ENCODE measurements around the gene RGS6. TPM values are rescaled to one million over a fixed set of nuclear protein-coding genes. Genes with fewer than 3 reads are reported as not detected.

The RGS6 gene
- total RNA-seq, 4 donors from 2014 or later, result 7.6 to 25.3 (median 17.2) TPM

DNA sequence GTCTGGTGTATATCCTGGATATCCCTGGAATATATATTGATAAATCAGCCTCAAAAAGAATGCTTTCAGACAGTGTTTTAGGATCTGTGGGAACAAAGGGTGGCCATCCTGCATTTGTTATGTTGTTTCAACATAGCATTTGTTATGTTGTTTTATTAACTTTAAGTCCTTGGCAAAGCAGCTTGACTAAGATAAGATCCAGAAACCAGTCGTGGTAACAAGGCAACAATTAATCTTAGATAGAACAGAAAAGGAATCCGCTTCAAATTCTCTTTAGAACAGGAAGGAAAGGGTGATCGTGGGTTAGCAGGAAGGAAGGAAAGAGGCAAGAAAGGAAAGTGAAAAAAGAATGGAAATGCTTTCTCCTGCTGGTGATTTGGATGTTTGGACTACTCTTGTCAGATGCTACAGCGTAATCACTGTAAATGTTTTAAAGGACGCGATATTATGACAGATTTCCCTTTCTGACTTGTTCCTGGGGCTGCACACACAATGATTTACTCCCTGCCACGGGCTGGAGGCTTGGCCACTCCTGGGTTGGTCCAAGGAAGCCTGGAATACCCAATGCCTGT, 518.3 kb downstream of the RGS6 start:
- H3K36me3 ChIP-seq, result no peaks in the 10 kb centered on the region
- no peak overlapping the region for H3K27ac ChIP-seq
- TF ChIP-seq POLR2A (IDR thresholded peaks at IDR 0.05), result no peak
- TF ChIP-seq, protein P1, sequence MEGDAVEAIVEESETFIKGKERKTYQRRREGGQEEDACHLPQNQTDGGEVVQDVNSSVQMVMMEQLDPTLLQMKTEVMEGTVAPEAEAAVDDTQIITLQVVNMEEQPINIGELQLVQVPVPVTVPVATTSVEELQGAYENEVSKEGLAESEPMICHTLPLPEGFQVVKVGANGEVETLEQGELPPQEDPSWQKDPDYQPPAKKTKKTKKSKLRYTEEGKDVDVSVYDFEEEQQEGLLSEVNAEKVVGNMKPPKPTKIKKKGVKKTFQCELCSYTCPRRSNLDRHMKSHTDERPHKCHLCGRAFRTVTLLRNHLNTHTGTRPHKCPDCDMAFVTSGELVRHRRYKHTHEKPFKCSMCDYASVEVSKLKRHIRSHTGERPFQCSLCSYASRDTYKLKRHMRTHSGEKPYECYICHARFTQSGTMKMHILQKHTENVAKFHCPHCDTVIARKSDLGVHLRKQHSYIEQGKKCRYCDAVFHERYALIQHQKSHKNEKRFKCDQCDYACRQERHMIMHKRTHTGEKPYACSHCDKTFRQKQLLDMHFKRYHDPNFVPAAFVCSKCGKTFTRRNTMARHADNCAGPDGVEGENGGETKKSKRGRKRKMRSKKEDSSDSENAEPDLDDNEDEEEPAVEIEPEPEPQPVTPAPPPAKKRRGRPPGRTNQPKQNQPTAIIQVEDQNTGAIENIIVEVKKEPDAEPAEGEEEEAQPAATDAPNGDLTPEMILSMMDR (IDR thresholded peaks at IDR 0.05), result no peak
- intact Hi-C loops (cut with DNase I), result no loop called here
- H3K9me3 ChIP-seq, result no peaks in the 10 kb centered on the region
- no peaks in the 10 kb centered on the region for H3K4me1 ChIP-seq
- no peak for DNase-seq
- no peaks in the 10 kb centered on the region for H3K27me3 ChIP-seq
- 67 to 70% methylated on average over 7 of the region's 7 CpGs for WGBS, 2 donors
- no peak overlapping the region for H3K4me3 ChIP-seq (replicated peaks in 1 of 3)

DNA sequence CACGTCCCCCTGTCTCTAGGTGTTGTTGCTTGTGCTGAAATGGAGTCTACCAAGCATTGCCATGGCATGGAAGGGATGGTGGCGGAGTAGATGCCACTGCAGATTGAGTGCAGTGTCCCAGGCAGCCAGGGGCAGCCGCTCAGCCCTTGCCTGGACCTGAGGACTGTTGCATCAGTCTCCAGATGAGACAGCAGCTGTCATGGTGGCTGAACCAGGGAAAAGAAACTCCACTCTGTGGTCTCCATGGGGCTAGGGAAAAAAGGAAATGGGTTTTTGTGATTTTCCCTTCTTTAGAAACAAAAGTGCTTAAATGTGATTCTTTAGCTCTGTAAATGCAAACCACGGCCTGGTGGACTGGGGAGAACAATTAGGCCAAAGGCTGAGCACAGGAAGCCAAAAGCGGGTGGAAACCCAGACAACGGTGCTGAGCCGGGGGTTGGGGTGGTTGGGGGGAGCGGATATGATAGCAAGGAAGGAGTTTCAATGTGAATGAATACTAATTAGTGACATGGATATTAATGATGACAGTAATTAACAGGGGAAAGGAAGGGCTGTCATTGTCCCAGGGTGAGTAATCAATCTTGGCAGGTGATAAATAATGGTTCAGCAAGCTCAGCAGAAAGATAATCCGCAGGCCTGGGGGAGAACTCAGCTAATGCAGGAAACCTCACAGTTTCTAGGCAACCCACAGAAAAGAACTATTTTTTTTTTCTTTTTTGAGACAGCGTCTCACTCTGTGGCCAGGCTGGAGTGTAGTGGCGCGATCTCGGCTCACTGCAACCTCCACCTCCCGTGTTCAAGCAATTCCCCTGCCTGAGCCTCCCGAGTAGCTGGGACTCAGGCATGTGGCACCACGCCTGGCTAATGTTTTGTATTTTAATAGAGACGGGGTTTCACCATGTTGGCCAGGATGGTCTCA, 519.1 kb downstream of the RGS6 start:
- H3K27ac ChIP-seq, result no peak overlapping the region
- H3K4me1 ChIP-seq, result no peaks in the 10 kb centered on the region
- H3K9me3 ChIP-seq, result no peaks in the 10 kb centered on the region
- no peaks in the 10 kb centered on the region for H3K36me3 ChIP-seq
- no peak overlapping the region for H3K4me3 ChIP-seq (replicated peaks in 1 of 3)
- 67 to 71% methylated on average over 17 of the region's 17 CpGs for WGBS, 2 donors
- DNase-seq, result no peak
- intact Hi-C loops (cut with DNase I), result no loop called here
- TF ChIP-seq, protein P1 (IDR thresholded peaks at IDR 0.05), result no peak
- TF ChIP-seq POLR2A (IDR thresholded peaks at IDR 0.05), result no peak
- no peaks in the 10 kb centered on the region for H3K27me3 ChIP-seq

DNA sequence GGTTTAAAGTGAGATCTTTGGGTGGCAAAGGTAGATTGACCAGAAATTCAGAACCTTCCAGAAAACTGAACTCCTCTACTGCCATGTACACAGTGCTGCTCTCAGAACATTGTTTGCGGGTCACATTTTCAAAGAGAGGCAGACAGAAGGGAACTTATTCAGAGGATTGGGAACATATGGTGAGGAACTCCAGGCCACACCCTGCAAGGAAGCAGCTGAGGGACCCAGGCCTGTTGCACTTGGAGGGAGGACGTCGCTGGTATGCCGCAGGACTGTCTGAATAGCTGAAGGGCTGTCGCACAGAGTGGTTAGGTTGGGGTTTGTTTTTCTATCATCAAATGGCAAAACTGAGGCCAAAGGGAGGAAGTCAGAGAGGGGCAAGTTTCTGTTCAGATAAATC, 520.5 kb downstream of the RGS6 start:
- Histone ChIP-seq H3K9me3 (no peaks in the 10 kb centered on the region), H3K4me3 (replicated peaks in 1 of 3) (no peak overlapping the region), H3K4me1 (no peaks in the 10 kb centered on the region), H3K27ac (no peak overlapping the region), H3K36me3 (no peaks in the 10 kb centered on the region), H3K27me3 (no peaks in the 10 kb centered on the region)
- intact Hi-C loops (cut with DNase I), result no loop called here
- 92 to 99% methylated on average over 5 of the region's 5 CpGs for WGBS, 2 donors
- no peak for DNase-seq
- TF ChIP-seq POLR2A (IDR thresholded peaks at IDR 0.05), result no peak
- TF ChIP-seq, protein P1 (IDR thresholded peaks at IDR 0.05), result no peak

DNA sequence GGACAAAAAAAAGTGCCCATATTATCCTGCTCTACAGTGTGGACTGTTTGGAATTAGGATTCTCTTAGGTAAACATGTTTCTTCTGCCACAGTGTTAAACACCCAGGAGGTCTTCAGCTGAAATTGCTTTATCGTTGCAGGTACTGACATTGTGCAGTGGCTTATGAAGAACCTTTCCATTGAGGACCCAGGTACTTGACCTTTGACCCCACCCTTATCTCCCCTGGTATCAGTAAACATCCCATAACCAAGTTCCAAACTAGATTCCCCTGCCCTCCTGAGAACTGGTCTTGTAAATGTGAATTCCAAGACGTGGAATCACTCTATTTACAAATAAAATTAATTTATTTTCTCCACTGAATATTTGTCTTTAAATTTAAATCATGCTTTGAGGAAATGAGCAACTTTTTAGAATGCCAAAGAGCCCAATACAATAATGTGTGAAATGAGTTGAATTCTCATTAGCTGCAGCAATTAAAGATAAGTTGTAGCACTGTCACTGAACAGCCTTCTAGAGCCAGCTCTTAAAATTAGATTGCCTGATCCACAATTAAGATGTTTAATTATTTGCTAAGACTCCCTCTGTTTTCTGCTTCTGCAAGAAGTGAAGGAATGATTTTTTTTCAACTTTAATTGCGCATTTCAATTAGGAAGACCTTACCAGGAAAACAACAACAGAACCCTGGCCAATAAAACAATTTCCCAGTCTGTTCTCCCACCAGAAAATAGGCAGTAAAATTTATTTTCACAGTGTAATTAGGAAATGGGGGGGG, 522.3 kb downstream of the RGS6 start:
- TF ChIP-seq POLR2A (IDR thresholded peaks at IDR 0.05), result no peak
- TF ChIP-seq, protein P1 (IDR thresholded peaks at IDR 0.05), result no peak
- no peak overlapping the region for H3K4me3 ChIP-seq (replicated peaks in 1 of 3)
- no peak overlapping the region for H3K27ac ChIP-seq
- 71% methylated on average over 3 of the region's 3 CpGs for WGBS, 2 donors
- H3K4me1 ChIP-seq, result no peaks in the 10 kb centered on the region
- DNase-seq, result no peak
- intact Hi-C loops (cut with DNase I), result no loop called here
- H3K9me3 ChIP-seq, result no peaks in the 10 kb centered on the region
- H3K27me3 ChIP-seq, result no peaks in the 10 kb centered on the region
- H3K36me3 ChIP-seq, result no peaks in the 10 kb centered on the region

Measured in thyroid gland (tissue), 4 donors.